ENCODE data around the gene RTL5.

Gene RTL5

DNA sequence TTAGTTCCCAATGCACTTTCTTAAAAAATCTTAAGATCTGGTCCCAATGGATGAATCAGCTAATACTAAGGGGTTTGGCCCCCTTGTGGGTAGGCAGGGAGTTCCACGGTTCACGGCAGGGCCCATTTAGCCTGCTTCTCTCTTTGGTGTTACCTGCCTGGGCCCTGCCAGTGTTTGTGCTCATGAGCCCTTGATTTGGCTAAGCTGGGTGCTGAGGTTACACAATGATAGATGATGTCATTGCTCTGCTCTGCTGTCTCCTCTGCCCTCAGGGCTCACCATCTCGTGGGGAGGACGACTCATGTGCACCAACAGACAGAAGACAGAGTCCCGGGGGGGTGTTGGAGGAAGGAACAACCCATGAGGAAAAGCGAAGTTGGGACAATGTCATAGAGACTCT, 24.4 kb downstream of the RTL5 start:
- DNase-seq (ENCODE audit: extremely low spot score), result no peak
- ChIA-PET POLR2A (no interaction called here), CTCF (interaction anchor here (0.7 to 1.3 kb wide), 2 partner anchors 19 to 85 kb away, joined by 3 read pairs; no protein-coding TSS in a partner anchor)
- no peak for TF ChIP-seq BHLHE40 (IDR thresholded peaks at IDR 0.05; ENCODE audit: borderline replicate concordance)
- TF ChIP-seq, protein P1, sequence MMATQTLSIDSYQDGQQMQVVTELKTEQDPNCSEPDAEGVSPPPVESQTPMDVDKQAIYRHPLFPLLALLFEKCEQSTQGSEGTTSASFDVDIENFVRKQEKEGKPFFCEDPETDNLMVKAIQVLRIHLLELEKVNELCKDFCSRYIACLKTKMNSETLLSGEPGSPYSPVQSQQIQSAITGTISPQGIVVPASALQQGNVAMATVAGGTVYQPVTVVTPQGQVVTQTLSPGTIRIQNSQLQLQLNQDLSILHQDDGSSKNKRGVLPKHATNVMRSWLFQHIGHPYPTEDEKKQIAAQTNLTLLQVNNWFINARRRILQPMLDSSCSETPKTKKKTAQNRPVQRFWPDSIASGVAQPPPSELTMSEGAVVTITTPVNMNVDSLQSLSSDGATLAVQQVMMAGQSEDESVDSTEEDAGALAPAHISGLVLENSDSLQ (IDR thresholded peaks at IDR 0.05), result no peak
- TF ChIP-seq L3MBTL2 (conservative IDR thresholded peaks at IDR 0.05), result no peak
- no peak for TF ChIP-seq ARNT (IDR thresholded peaks at IDR 0.05)
- no peak for TF ChIP-seq CTBP1 (IDR thresholded peaks at IDR 0.05; ENCODE audit: borderline replicate concordance)
- no peak for TF ChIP-seq FOXM1 (IDR thresholded peaks at IDR 0.05; ENCODE audit: borderline replicate concordance)
- TF ChIP-seq ELF4 (IDR thresholded peaks at IDR 0.05), result no peak
- TF ChIP-seq SUZ12 (IDR thresholded peaks at IDR 0.05), result no peak
- TF ChIP-seq FOXA1 (IDR thresholded peaks at IDR 0.05), result no peak
- TF ChIP-seq SP1 (IDR thresholded peaks at IDR 0.05), result no peak
- no peak for TF ChIP-seq LEF1 (IDR thresholded peaks at IDR 0.05; ENCODE audit: borderline replicate concordance)
- no peak for TF ChIP-seq ZNF384 (IDR thresholded peaks at IDR 0.05)
- no peak for TF ChIP-seq HDGF (IDR thresholded peaks at IDR 0.05; ENCODE audit: borderline replicate concordance)

DNA sequence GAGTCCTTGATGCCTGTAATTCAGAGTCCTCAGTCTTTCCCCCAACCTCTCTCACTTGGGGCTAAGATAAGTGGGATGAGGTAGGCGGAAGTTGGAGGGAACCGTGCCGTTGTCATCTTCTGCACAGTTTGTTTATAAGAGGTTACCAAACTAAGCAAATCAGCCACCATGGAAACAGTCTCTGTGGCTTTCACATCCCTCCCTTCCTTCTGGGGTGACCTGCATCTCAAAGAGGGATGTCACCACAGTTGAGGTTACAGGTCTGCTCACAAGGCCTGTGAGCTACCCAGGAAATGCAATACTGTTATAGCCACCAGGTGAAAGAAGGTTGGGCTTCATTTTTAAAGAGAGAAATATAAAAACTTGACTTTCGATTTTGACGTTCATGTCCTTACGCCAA, 26.3 kb downstream of the RTL5 start:
- POLR2A ChIA-PET, result no interaction called here
- no peak for DNase-seq (ENCODE audit: extremely low spot score)
- TF ChIP-seq FOXK2 (IDR thresholded peaks at IDR 0.05) (no peak), SUZ12 (IDR thresholded peaks at IDR 0.05) (no peak), NFRKB (IDR thresholded peaks at IDR 0.05) (no peak), HDGF (IDR thresholded peaks at IDR 0.05; ENCODE audit: borderline replicate concordance) (no peak), L3MBTL2 (conservative IDR thresholded peaks at IDR 0.05) (no peak), ELF4 (IDR thresholded peaks at IDR 0.05) (no peak), CTBP1 (IDR thresholded peaks at IDR 0.05; ENCODE audit: borderline replicate concordance) (no peak), LEF1 (IDR thresholded peaks at IDR 0.05; ENCODE audit: borderline replicate concordance) (no peak), ARNT (IDR thresholded peaks at IDR 0.05) (no peak), FOXM1 (IDR thresholded peaks at IDR 0.05; ENCODE audit: borderline replicate concordance) (no peak), ZNF384 (IDR thresholded peaks at IDR 0.05) (no peak), BHLHE40 (IDR thresholded peaks at IDR 0.05; ENCODE audit: borderline replicate concordance) (no peak)
- TF ChIP-seq, protein P1 (IDR thresholded peaks at IDR 0.05), result no peak
- CTCF ChIA-PET, result no interaction called here

DNA sequence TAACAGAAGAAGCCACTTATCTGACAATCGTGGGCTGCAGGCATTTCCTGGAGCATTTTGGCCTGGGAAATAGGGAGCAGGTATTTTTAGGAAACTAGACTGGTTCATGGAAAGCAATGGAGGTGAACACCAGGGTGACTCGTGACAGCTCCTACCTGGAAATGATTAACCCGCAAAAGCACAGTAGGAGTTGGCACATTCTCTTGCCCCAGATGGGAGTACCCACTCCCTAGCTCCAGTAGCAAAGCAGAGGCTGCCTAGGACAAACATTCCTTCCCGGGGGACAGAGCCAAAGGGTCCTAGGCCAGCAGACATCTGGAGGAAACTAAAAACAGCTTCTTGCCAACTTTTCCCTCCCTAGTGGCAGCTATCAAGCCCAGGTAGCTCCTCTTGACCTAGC, 29.0 kb downstream of the RTL5 start:
- DNase-seq (ENCODE audit: extremely low spot score), result no peak
- CTCF ChIA-PET, result interaction anchor here (1.1 kb wide), 1 partner anchor 81 kb away, joined by 3 read pairs; no protein-coding TSS in a partner anchor
- TF ChIP-seq, protein P1 (IDR thresholded peaks at IDR 0.05), result no peak
- TF ChIP-seq ZNF384 (IDR thresholded peaks at IDR 0.05) (no peak), NFRKB (IDR thresholded peaks at IDR 0.05) (no peak), FOXM1 (IDR thresholded peaks at IDR 0.05; ENCODE audit: borderline replicate concordance) (no peak), FOXK2 (IDR thresholded peaks at IDR 0.05) (no peak), BHLHE40 (IDR thresholded peaks at IDR 0.05; ENCODE audit: borderline replicate concordance) (no peak), FOXA1 (IDR thresholded peaks at IDR 0.05) (no peak), TARDBP (IDR thresholded peaks at IDR 0.05) (no peak), SP1 (IDR thresholded peaks at IDR 0.05) (no peak), HDGF (IDR thresholded peaks at IDR 0.05; ENCODE audit: borderline replicate concordance) (no peak), L3MBTL2 (conservative IDR thresholded peaks at IDR 0.05) (no peak), LEF1 (IDR thresholded peaks at IDR 0.05; ENCODE audit: borderline replicate concordance) (no peak), ARNT (IDR thresholded peaks at IDR 0.05) (no peak), CTBP1 (IDR thresholded peaks at IDR 0.05; ENCODE audit: borderline replicate concordance) (no peak), ELF4 (IDR thresholded peaks at IDR 0.05) (no peak)
- POLR2A ChIA-PET, result no interaction called here

DNA sequence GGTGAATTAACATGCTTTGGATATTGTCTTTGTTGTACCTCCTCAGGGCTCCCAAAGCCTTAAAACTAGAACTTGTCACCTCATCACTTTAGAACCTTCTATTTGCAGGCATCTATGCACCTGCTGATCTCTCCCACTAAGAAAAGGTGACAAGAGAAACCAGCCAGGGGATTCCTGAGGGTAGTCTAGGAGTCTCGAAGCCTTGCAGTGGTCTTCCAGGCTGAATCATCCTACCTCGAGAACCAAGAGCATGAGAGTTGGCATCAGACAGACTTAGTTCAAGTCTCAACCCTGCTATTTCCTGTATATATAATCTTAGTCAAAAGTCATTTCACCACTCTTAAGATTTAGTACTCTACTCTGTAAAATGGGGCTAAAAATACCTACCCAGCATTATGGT, 29.6 kb downstream of the RTL5 start:
- POLR2A ChIA-PET, result interaction anchor here (1.1 to 1.4 kb wide), 2 partner anchors 73 to 84 kb away, joined by 3 read pairs; no protein-coding TSS in a partner anchor
- TF ChIP-seq ELF4 (IDR thresholded peaks at IDR 0.05) (no peak), L3MBTL2 (conservative IDR thresholded peaks at IDR 0.05) (no peak), BHLHE40 (IDR thresholded peaks at IDR 0.05; ENCODE audit: borderline replicate concordance) (no peak), SP1 (IDR thresholded peaks at IDR 0.05) (no peak), NFRKB (IDR thresholded peaks at IDR 0.05) (no peak)
- DNase-seq (ENCODE audit: extremely low spot score), result no peak
- CTCF ChIA-PET, result interaction anchor here (0.7 to 1.2 kb wide), 3 partner anchors 18 to 80 kb away, joined by 3 read pairs; no protein-coding TSS in a partner anchor

DNA sequence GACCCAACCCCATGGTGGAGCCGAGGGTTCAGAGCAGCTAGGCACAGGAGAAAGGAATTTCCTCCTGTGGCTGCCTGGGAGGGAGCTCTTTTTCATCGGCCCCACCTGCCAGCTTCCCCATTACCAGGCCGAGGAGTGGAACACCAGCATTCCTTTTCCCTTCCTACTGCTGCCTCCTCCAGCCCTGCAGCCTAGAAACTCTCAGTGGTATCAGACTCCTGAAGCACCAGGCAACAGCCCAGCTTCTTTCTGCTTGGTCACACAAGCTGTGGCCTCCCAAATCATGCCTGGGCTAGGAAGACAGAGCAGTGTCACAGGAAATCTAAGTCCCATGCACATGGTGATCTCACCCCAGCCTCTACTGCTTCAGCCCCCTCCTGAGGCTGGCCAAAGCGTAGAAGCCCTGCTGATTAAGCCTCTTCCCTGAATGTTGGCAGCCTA, 30.1 kb downstream of the RTL5 start:
- TF ChIP-seq BHLHE40 (IDR thresholded peaks at IDR 0.05; ENCODE audit: borderline replicate concordance), result no peak
- TF ChIP-seq, protein P1 (IDR thresholded peaks at IDR 0.05), result no peak
- no peak for TF ChIP-seq NFRKB (IDR thresholded peaks at IDR 0.05)
- no peak for TF ChIP-seq TARDBP (IDR thresholded peaks at IDR 0.05)
- no peak for TF ChIP-seq FOXM1 (IDR thresholded peaks at IDR 0.05; ENCODE audit: borderline replicate concordance)
- TF ChIP-seq CTBP1 (IDR thresholded peaks at IDR 0.05; ENCODE audit: borderline replicate concordance), result no peak

More for the DNA sequence above, 30.1 kb downstream of the RTL5 start:
- CTCF ChIA-PET, result interaction anchor here (0.7 to 1.2 kb wide), 3 partner anchors 17 to 79 kb away, joined by 3 read pairs; no protein-coding TSS in a partner anchor
- POLR2A ChIA-PET, result interaction anchor here (1.1 to 1.4 kb wide), 2 partner anchors 72 to 84 kb away, joined by 3 read pairs; no protein-coding TSS in a partner anchor
- DNase-seq (ENCODE audit: extremely low spot score), result no peak

Measured in HEK293T (cell line).